HTERT RPE-1 (cell line): ENCODE measurements around the gene CACNA2D3.
"Not testable (repeated sequence)": the region's sequence is repeated elsewhere in the genome, so short reads cannot be mapped to it uniquely, and the experiment has no call there.

Experiments used
- in situ Hi-C: fragments of 300-500 bp; cut with MboI; formaldehyde crosslinking; loops from 4 replicates; pipeline ENCODE4 v1.14.3; 2020; ENCODE audit warnings: low sequenced_read_pairs

Gene CACNA2D3

GRCh38 chr3:54122324-54123002, at the start of gene CACNA2D3:
TSS of gene CACNA2D3 (plus strand) at chr3:54122552.
- in situ Hi-C loops = no loop called here

GRCh38 chr3:54073386-54073785, 49.0 kb upstream of the CACNA2D3 start:
- in situ Hi-C loops = no loop called here

- in situ Hi-C loops = no loop called here
Measured at GRCh38 chr3:54079314-54079713, 43.0 kb upstream of the CACNA2D3 start.

GRCh38 chr3:54079730-54080325, 42.5 kb upstream of the CACNA2D3 start:
- in situ Hi-C loops = no loop called here

GRCh38 chr3:54083921-54084320, 38.4 kb upstream of the CACNA2D3 start:
- in situ Hi-C loops = no loop called here

GRCh38 chr3:54085936-54086335, 36.4 kb upstream of the CACNA2D3 start:
- in situ Hi-C loops = no loop called here

GRCh38 chr3:54086652-54087405, 35.5 kb upstream of the CACNA2D3 start:
- in situ Hi-C loops = no loop called here

- in situ Hi-C loops = no loop called here
Measured at GRCh38 chr3:54087581-54088410, 34.6 kb upstream of the CACNA2D3 start.

- in situ Hi-C loops = no loop called here
Measured at GRCh38 chr3:54093491-54094248, 28.7 kb upstream of the CACNA2D3 start.

- in situ Hi-C loops = no loop called here
Measured at GRCh38 chr3:54094926-54095325, 27.4 kb upstream of the CACNA2D3 start.

- in situ Hi-C loops = no loop called here
Measured at GRCh38 chr3:54099381-54099780, 23.0 kb upstream of the CACNA2D3 start.

GRCh38 chr3:54104084-54104483, 18.3 kb upstream of the CACNA2D3 start:
- in situ Hi-C loops = no loop called here

GRCh38 chr3:54116129-54116528, 6.2 kb upstream of the CACNA2D3 start:
- in situ Hi-C loops = not testable (repeated sequence)

- in situ Hi-C loops = no loop called here
Measured at GRCh38 chr3:54120657-54121413, 1.5 kb upstream of the CACNA2D3 start.

GRCh38 chr3:54121414-54122323, 683 bp upstream of the CACNA2D3 start:
- in situ Hi-C loops = no loop called here

- in situ Hi-C loops = no loop called here
Measured at GRCh38 chr3:54123003-54123775, 837 bp downstream of the CACNA2D3 start.

- in situ Hi-C loops = no loop called here
Measured at GRCh38 chr3:54123776-54124196, 1.4 kb downstream of the CACNA2D3 start.

GRCh38 chr3:54125300-54125699, 2.9 kb downstream of the CACNA2D3 start:
- in situ Hi-C loops = no loop called here
